GM12878 (cell line): Measurements from ENCODE around the gene SLC25A29. TPM values are rescaled to one million over a fixed set of nuclear protein-coding genes. Genes with fewer than 3 reads are reported as not detected.

Source experiments
- ATAC-seq: fragments of 200-7000 bp; cut with Tn5 transposase; 3 replicates; pipeline ENCODE4 v1.9.1; 2020; ENCODE audit warnings: mild to moderate bottlenecking, moderate library complexity
- BruUV-seq: library from RNA; stranded (reverse); fragments of 400-500 nt; replicated peaks from 2 replicates; lab custom pipeline; 2021; lab: Mats Ljungman, UMichigan
- CTCF ChIA-PET: fragments of 300-600 bp; sonication (Branson Sonifier 250); formaldehyde crosslinking; extraction: SDS; loops from one replicate; lab custom pipeline; 2021; ENCODE audit warnings: inconsistent platforms; lab: Yijun Ruan, JAX
- POLR2A ChIA-PET: fragments of 350-600 bp; formaldehyde crosslinking; extraction: SDS; loops from one replicate; lab custom pipeline; 2021; ENCODE audit warnings: inconsistent platforms; lab: Charles Lee
- RAD21 ChIA-PET: fragments of 300-600 bp; sonication (Branson Sonifier 250); formaldehyde crosslinking; loops from one replicate; lab custom pipeline; 2023; ENCODE audit warnings: antibody characterized with exemption; ENCODE audit not compliant: unreplicated experiment; lab: Charles Lee
- SMC1A ChIA-PET: fragments of 300-600 bp; sonication (Branson Sonifier 250); formaldehyde crosslinking; loops from one replicate; lab custom pipeline; 2023; ENCODE audit not compliant: unreplicated experiment, uncharacterized antibody; lab: Charles Lee
- DNase-seq: peaks from one replicate; pipeline ENCODE4 v3.0.0-alpha.2; 2011; ENCODE audit warnings: low read depth, low spot score
- FAIRE-seq: peaks from 3 replicates; lab custom pipeline; 2011; peaks lifted over from hg19 to GRCh38; lab: Jason Lieb, UNC
- H2AFZ ChIP-seq: 2 replicates; pipeline ENCODE4 v1.6.0; 2011; ENCODE audit warnings: low read depth, low read length, control low read depth; ENCODE audit not compliant: control insufficient read depth
- H3K27ac ChIP-seq: 2 replicates; pipeline ENCODE4 v1.5.1; 2011; ENCODE audit warnings: control low read depth; ENCODE audit not compliant: control insufficient read depth, insufficient read depth
- H3K27me3 ChIP-seq, 2 experiments: replicated peaks in 1 of 2; 2 replicates each; pipeline versions ENCODE4 v1.6.0 to v1.6.1; 2011; ENCODE audit warnings: low read length in 1 of 2; ENCODE audit not compliant: control insufficient read depth in 2 of 2, insufficient read depth in 2 of 2
- H3K36me3 ChIP-seq, 2 experiments: 2 replicates each; pipeline ENCODE4 v1.5.1; 2011; ENCODE audit warnings: low read length in 1 of 2; ENCODE audit not compliant: control insufficient read depth in 2 of 2, insufficient read depth in 2 of 2
- H3K4me1 ChIP-seq: 2 replicates; pipeline ENCODE4 v1.6.1; 2011; ENCODE audit warnings: mild to moderate bottlenecking, low read length, moderate library complexity, mixed read lengths; ENCODE audit not compliant: control insufficient read depth, insufficient read depth
- H3K4me2 ChIP-seq: 2 replicates; pipeline ENCODE4 v1.6.0; 2011; ENCODE audit warnings: control low read depth; ENCODE audit not compliant: control insufficient read depth, insufficient read depth
- H3K4me3 ChIP-seq: fragments of 200-600 bp; sonication (generic); 2 replicates; pipeline ENCODE4 v1.5.1; 2016
- H3K79me2 ChIP-seq: 2 replicates; pipeline ENCODE4 v1.6.0; 2011; ENCODE audit warnings: low read length; ENCODE audit not compliant: control insufficient read depth, insufficient read depth
- H3K9ac ChIP-seq: 2 replicates; pipeline ENCODE4 v1.8.0; 2011; ENCODE audit warnings: low read length, control low read depth, mixed read lengths; ENCODE audit not compliant: control insufficient read depth, insufficient read depth
- H3K9me3 ChIP-seq: replicated peaks from 3 replicates; pipeline ENCODE4 v1.5.1; 2011; ENCODE audit warnings: mild to moderate bottlenecking, low read length; ENCODE audit not compliant: control insufficient read depth, insufficient read depth
- H4K20me1 ChIP-seq: 2 replicates; pipeline ENCODE4 v1.6.0; 2011; ENCODE audit not compliant: control insufficient read depth, insufficient read depth
- BACH1 ChIP-seq: fragments of 450-650 bp; IDR thresholded peaks from 2 replicates; pipeline ENCODE4 v1.6.1; 2017; ENCODE audit warnings: mild to moderate bottlenecking, borderline replicate concordance
- BMI1 ChIP-seq: fragments of 450-650 bp; IDR thresholded peaks from 2 replicates; pipeline ENCODE4 v1.6.1; 2016; ENCODE audit warnings: mild to moderate bottlenecking, moderate library complexity, borderline replicate concordance
- CHD4 ChIP-seq: fragments of 200-600 bp; sonication (generic); IDR thresholded peaks from 2 replicates; pipeline ENCODE4 v1.6.1; 2016; ENCODE audit warnings: mild to moderate bottlenecking
- FOXM1 ChIP-seq: IDR thresholded peaks from 2 replicates; pipeline ENCODE4 v1.6.1; 2012; ENCODE audit warnings: low read depth, mild to moderate bottlenecking, inconsistent platforms, low read length, moderate library complexity
- KAT2A ChIP-seq: conservative IDR thresholded peaks from 2 replicates; pipeline ENCODE4 v1.6.1; 2011; ENCODE audit warnings: low read depth, low read length; ENCODE audit not compliant: control insufficient read depth
- MTA2 ChIP-seq: fragments of 450-650 bp; IDR thresholded peaks from 2 replicates; pipeline ENCODE4 v1.6.1; 2016; ENCODE audit warnings: low read depth, mild to moderate bottlenecking, moderate library complexity
- MTA3 ChIP-seq: IDR thresholded peaks from 2 replicates; pipeline ENCODE4 v1.6.1; 2012; ENCODE audit warnings: low read length, inconsistent platforms, borderline replicate concordance
- RAD51 ChIP-seq: fragments of 450-650 bp; IDR thresholded peaks from 2 replicates; pipeline ENCODE4 v1.6.1; 2016; ENCODE audit warnings: moderate library complexity, mild to moderate bottlenecking, inconsistent platforms
- RELA ChIP-seq: fragments of 450-650 bp; IDR thresholded peaks from 2 replicates; pipeline ENCODE4 v1.8.0; 2014; ENCODE audit warnings: borderline replicate concordance; ENCODE audit not compliant: partially characterized antibody
- RFX5 ChIP-seq: IDR thresholded peaks from 2 replicates; pipeline ENCODE4 v1.6.1; 2011; ENCODE audit warnings: low read depth, low read length, improper control_type of control experiment
- RUNX3 ChIP-seq: IDR thresholded peaks from 2 replicates; pipeline ENCODE4 v1.6.1; 2012; ENCODE audit warnings: low read length, inconsistent platforms
- SMC3 ChIP-seq: IDR thresholded peaks from 2 replicates; pipeline ENCODE4 v1.6.1; 2011; ENCODE audit warnings: low read length, improper control_type of control experiment, borderline replicate concordance
- SPI1 ChIP-seq: IDR thresholded peaks from 2 replicates; pipeline ENCODE4 v1.6.1; 2011; ENCODE audit warnings: low read depth, mild to moderate bottlenecking, low read length, moderate library complexity, borderline replicate concordance; ENCODE audit not compliant: insufficient read depth
- STAT3 ChIP-seq: IDR thresholded peaks from 2 replicates; pipeline ENCODE4 v1.6.1; 2011; ENCODE audit warnings: low read depth, low read length, improper control_type of control experiment
- TBL1XR1 ChIP-seq: IDR thresholded peaks from 2 replicates; pipeline ENCODE4 v1.6.1; 2012; ENCODE audit warnings: low read depth, low read length, improper control_type of control experiment
- ZNF24 ChIP-seq: fragments of 450-650 bp; IDR thresholded peaks from 2 replicates; pipeline ENCODE4 v1.6.1; 2017; ENCODE audit warnings: antibody characterized with exemption, mild to moderate bottlenecking
- WGBS: methylation state at CpG from one replicate; pipeline ENCODE4 v1.1.6; 2016; ENCODE audit warnings: low lambda C conversion rate; ENCODE audit not compliant: insufficient replicate concordance, insufficient coverage; ENCODE audit errors: missing lambda C conversion rate; 5-methylcytosine and 5-hydroxymethylcytosine counted together
- in situ Hi-C: fragments of 300-500 bp; cut with MboI; formaldehyde crosslinking; loops from 9 replicates; pipeline ENCODE4 v1.14.3; 2018; ENCODE audit warnings: mixed read lengths
- intact Hi-C: fragments of 100-400 bp; cut with micrococcal nuclease; formaldehyde crosslinking; loops from one replicate; pipeline ENCODE4 v1.14.2; 2022; ENCODE audit not compliant: unreplicated experiment
- polyA plus RNA-seq, 11 experiments: library from polyadenylated mRNA; depleted of rRNA in 4 of 11; unstranded in 6 of 11; stranded (reverse) in 5 of 11; fragments of >200 nt; fragmentation: Nextera tagmentation in 4 of 11; fragmentation: Illumina TruSeq in 1 of 11; extraction: Ambion mirVana in 4 of 11; extraction: Trizol in 1 of 11; gene quantifications; 1 replicate in 1 of 11; 2 replicates in 10 of 11; pipeline versions ENCODE4 v1.2.1 to v1.2.3, GENCODE V29; 2011 to 2016; ENCODE audit warnings: inconsistent platforms in 2 of 11, missing spikeins in 2 of 11, low read depth in 1 of 11
- total RNA-seq, 4 experiments: library from RNA; depleted of rRNA in 3 of 4; stranded (reverse); fragments of >200 nt in 3 of 4; fragmentation: Illumina TruSeq in 1 of 4; extraction: Trizol in 1 of 4; gene quantifications; 2 replicates each; pipeline versions ENCODE4 v1.2.1 to v1.2.3, GENCODE V29; 2013 to 2021
- TF ChIP-seq, protein P1 (sequence below), 3 experiments: IDR thresholded peaks in 2 of 3; conservative IDR thresholded peaks in 1 of 3; 2 replicates each; pipeline ENCODE4 v1.5.1; 2011; ENCODE audit warnings: low read depth in 3 of 3, low read length in 3 of 3, mild to moderate bottlenecking in 3 of 3, control low read depth in 2 of 3, moderate library complexity in 2 of 3, inconsistent platforms in 1 of 3, mixed read lengths in 1 of 3; ENCODE audit not compliant: control insufficient read depth in 2 of 3, insufficient read depth in 1 of 3; ENCODE audit errors: extremely low read depth in 1 of 3
- TF ChIP-seq, protein P2 (sequence below): fragments of 450-650 bp; IDR thresholded peaks from 2 replicates; pipeline ENCODE4 v1.6.1; 2017; ENCODE audit warnings: low read depth, mild to moderate bottlenecking, moderate library complexity

The SLC25A29 gene
- total and polyA plus RNA-seq, 10 of the 15 experiments (the other 5 are each of a cell fraction or from before 2014, with no cell fraction given), result 0.42 to 13.3 (median 4.0) TPM; not detected in 1

DNA sequence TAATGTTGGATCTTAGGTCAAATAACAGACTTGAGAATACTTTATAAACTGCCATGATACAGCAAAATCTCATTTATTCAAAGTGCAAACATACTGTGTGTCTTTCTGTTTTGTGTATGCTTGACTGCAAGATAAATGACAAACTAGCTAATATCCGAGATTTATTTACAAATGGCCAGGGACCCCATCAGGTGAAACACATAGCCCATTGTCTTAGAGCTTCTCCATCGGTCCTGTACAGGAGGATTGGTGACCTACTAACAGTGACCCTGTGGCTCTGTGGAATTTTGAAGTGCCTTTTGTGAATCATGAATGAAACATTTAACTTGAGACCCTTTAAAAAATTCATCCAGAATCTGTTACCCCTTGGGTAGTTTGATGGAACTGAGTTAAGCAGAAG lies 27.1 kb downstream of the SLC25A29 start (continued):
- TF ChIP-seq, protein P1, sequence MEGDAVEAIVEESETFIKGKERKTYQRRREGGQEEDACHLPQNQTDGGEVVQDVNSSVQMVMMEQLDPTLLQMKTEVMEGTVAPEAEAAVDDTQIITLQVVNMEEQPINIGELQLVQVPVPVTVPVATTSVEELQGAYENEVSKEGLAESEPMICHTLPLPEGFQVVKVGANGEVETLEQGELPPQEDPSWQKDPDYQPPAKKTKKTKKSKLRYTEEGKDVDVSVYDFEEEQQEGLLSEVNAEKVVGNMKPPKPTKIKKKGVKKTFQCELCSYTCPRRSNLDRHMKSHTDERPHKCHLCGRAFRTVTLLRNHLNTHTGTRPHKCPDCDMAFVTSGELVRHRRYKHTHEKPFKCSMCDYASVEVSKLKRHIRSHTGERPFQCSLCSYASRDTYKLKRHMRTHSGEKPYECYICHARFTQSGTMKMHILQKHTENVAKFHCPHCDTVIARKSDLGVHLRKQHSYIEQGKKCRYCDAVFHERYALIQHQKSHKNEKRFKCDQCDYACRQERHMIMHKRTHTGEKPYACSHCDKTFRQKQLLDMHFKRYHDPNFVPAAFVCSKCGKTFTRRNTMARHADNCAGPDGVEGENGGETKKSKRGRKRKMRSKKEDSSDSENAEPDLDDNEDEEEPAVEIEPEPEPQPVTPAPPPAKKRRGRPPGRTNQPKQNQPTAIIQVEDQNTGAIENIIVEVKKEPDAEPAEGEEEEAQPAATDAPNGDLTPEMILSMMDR (IDR thresholded peaks at IDR 0.05 in 2 of 3, conservative IDR thresholded peaks at IDR 0.05 in 1 of 3; ENCODE audit: control insufficient read depth in 2 of 3, extremely low read depth in 1 of 3, insufficient read depth in 1 of 3, low read depth in 3 of 3, low read length in 3 of 3), result 0 out of 6 replicates have a peak, but pooled peaks of 1 of the 3 experiments have one; percentile 0
- no peak for TF ChIP-seq FOXM1
- no peak for TF ChIP-seq BMI1
- TF ChIP-seq RFX5, result no peak
- TF ChIP-seq CHD4, result no peak
- no peak for TF ChIP-seq SPI1

DNA sequence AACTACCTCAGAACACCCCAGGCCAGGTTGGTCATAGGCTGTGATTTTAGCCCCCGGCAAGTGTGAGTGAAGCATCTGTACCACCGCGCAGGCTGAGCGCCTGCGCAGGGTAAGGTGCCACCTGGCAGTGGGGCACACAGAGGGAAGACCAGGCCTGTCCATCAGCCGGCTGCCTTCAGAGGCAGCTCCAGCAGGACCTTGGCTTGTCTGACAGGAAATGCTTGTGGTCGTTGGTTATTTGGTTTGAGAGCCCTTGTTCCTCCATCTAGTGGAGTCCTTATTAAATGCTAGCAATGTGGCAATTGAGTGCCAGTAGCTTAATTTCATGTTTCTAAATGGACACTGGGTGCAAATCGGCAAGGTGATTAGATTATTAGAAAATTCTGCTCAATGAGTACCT lies 27.5 kb downstream of the SLC25A29 start:
- Histone ChIP-seq H3K36me3 (peaks cover 20 to 27% of the 10 kb centered on the region in 2 experiments), H3K79me2 (peaks cover 36% of the 10 kb centered on the region), H3K9ac (no peak overlapping the region), H3K9me3 (no peaks in the 10 kb centered on the region), H4K20me1 (no peaks in the 10 kb centered on the region), H3K4me2 (0 out of 2 replicates have a peak overlapping the region, but pooled peaks have one; percentile 11), H3K27me3 (no peaks in the 10 kb centered on the region), H2AFZ (no peak overlapping the region), H3K27ac (no peak overlapping the region), H3K4me3 (no peak overlapping the region), H3K4me1 (0 out of 2 replicates have a peak, but pooled peaks cover 5% of the 10 kb centered on the region)
- intact Hi-C loops, result no loop called here
- ATAC-seq, result peak; percentile 68
- no peak for FAIRE-seq
- in situ Hi-C loops, result no loop called here
- BruUV-seq, result no TSS peak
- ChIA-PET POLR2A (no interaction called here), SMC1A (interaction anchor here (0.7 to 1.4 kb wide), 8 partner anchors 10 to 97 kb away, joined by 3 to 4 read pairs (median 3); a partner anchor contains a TSS), RAD21 (no interaction called here), CTCF (interaction anchor here (1.1 to 2.3 kb wide), 7 partner anchors 9 to 106 kb away, joined by 3 to 8 read pairs (median 5); no protein-coding TSS in a partner anchor)
- 70% methylated on average over 8 of the region's 8 CpGs for WGBS
- DNase-seq, result no peak
- TF ChIP-seq TBL1XR1 (no peak), KAT2A (no peak), BACH1 (no peak), RELA (no peak), MTA2 (no peak), STAT3 (no peak), RAD51 (no peak), RUNX3 (peak; percentile 71), MTA3 (no peak), ZNF24 (no peak), SMC3 (peak; percentile 2; the same call in 1 of the 2 replicates)
- TF ChIP-seq, protein P2, sequence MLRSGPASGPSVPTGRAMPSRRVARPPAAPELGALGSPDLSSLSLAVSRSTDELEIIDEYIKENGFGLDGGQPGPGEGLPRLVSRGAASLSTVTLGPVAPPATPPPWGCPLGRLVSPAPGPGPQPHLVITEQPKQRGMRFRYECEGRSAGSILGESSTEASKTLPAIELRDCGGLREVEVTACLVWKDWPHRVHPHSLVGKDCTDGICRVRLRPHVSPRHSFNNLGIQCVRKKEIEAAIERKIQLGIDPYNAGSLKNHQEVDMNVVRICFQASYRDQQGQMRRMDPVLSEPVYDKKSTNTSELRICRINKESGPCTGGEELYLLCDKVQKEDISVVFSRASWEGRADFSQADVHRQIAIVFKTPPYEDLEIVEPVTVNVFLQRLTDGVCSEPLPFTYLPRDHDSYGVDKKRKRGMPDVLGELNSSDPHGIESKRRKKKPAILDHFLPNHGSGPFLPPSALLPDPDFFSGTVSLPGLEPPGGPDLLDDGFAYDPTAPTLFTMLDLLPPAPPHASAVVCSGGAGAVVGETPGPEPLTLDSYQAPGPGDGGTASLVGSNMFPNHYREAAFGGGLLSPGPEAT, result no peak
- TF ChIP-seq, protein P1 (IDR thresholded peaks at IDR 0.05 in 2 of 3, conservative IDR thresholded peaks at IDR 0.05 in 1 of 3; ENCODE audit: control insufficient read depth in 2 of 3, extremely low read depth in 1 of 3, insufficient read depth in 1 of 3, low read depth in 3 of 3, low read length in 3 of 3), result peak in 2 of 3 experiments; percentile 23 to 25; a peak in 2 of 6 replicates
